Neutrophil (primary cell): ENCODE data around the gene TUBG1.

Experiments used
- H3K27ac ChIP-seq: fragments of 200-600 bp; sonication (generic); 2 replicates; pipeline ENCODE4 v1.5.1; 2016; ENCODE audit warnings: mild to moderate bottlenecking, moderate library complexity
- H3K27me3 ChIP-seq: fragments of 200-600 bp; sonication (generic); 2 replicates; pipeline ENCODE4 v1.6.0; 2016; ENCODE audit warnings: mild to moderate bottlenecking
- H3K36me3 ChIP-seq: fragments of 200-600 bp; sonication (generic); 2 replicates; pipeline ENCODE4 v1.5.1; 2017
- H3K4me1 ChIP-seq, 2 experiments: fragments of 200-600 bp in 1 of 2; sonication (generic) in 1 of 2; 1 replicate in 1 of 2; 2 replicates in 1 of 2; pipeline versions ENCODE4 v1.5.1 to v1.6.1; 2013 to 2016; ENCODE audit warnings: low read depth in 1 of 2, low read length in 1 of 2, mild to moderate bottlenecking in 1 of 2, moderate library complexity in 1 of 2; ENCODE audit not compliant: control insufficient read depth in 1 of 2, insufficient read depth in 1 of 2
- H3K4me3 ChIP-seq, 2 experiments: fragments of 200-600 bp in 1 of 2; sonication (generic) in 1 of 2; 1 replicate in 1 of 2; 2 replicates in 1 of 2; pipeline ENCODE4 v1.5.1; 2013 to 2016; ENCODE audit warnings: low read depth in 1 of 2, low read length in 1 of 2, mild to moderate bottlenecking in 1 of 2, moderate library complexity in 1 of 2
- H3K9me3 ChIP-seq: fragments of 200-600 bp; sonication (generic); 2 replicates; pipeline ENCODE4 v1.5.1; 2016
- TF ChIP-seq, protein P1 (sequence below): fragments of 200-600 bp; sonication (generic); IDR thresholded peaks from 2 replicates; pipeline ENCODE4 v1.5.1; 2016; ENCODE audit warnings: antibody characterized with exemption

The TUBG1 gene

DNA sequence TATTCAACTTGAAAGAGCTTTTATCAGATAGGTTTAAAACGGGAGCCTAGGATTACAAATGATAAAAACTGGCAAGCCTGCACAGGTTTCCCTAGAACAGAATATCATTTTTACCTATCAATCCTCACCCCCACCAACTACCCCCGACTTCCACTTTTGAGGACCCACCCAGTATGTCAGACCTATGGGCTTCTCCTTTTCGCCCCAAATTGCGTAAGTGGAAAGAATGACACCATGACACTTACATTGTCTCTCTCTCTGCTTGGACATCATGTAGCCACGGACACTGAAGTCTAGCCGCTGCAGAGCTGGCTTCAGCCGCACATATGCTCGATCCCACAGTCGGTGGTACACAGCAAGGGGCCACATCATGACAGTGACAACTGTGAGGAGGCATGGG, 24.6 kb upstream of the TUBG1 start:
- peaks cover 89% of the 10 kb centered on the region for H3K36me3 ChIP-seq
- TF ChIP-seq, protein P1, sequence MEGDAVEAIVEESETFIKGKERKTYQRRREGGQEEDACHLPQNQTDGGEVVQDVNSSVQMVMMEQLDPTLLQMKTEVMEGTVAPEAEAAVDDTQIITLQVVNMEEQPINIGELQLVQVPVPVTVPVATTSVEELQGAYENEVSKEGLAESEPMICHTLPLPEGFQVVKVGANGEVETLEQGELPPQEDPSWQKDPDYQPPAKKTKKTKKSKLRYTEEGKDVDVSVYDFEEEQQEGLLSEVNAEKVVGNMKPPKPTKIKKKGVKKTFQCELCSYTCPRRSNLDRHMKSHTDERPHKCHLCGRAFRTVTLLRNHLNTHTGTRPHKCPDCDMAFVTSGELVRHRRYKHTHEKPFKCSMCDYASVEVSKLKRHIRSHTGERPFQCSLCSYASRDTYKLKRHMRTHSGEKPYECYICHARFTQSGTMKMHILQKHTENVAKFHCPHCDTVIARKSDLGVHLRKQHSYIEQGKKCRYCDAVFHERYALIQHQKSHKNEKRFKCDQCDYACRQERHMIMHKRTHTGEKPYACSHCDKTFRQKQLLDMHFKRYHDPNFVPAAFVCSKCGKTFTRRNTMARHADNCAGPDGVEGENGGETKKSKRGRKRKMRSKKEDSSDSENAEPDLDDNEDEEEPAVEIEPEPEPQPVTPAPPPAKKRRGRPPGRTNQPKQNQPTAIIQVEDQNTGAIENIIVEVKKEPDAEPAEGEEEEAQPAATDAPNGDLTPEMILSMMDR, result no peak
- H3K27ac ChIP-seq, result peak overlapping the region; percentile 82
- no peaks in the 10 kb centered on the region for H3K27me3 ChIP-seq
- no peaks in the 10 kb centered on the region for H3K9me3 ChIP-seq
- peak overlapping the region in 1 of 2 experiments; percentile 18 for H3K4me3 ChIP-seq
- peaks cover 13 to 25% of the 10 kb centered on the region in 2 experiments for H3K4me1 ChIP-seq

DNA sequence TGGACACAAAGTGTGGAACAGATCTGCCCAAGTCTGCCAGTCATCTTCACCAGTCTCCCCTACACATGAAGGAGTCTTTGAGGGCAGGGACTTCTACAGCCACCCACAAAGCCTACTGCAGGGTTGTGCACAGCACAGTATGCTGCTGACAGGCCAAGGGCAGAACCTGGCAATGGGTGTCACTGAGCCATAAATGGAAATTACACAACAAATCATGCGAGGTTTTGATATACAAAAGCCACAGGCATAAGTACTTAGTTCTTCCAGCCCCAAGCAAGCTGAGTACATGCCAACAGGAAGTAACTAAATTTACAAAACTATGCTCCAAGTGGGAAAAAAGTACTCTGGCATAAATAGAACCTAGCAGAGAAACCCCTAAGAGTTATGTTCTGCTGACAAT, 24.1 kb upstream of the TUBG1 start:
- Histone ChIP-seq H3K36me3 (peaks cover 89% of the 10 kb centered on the region), H3K27ac (peak overlapping the region; percentile 82), H3K4me3 (peak overlapping the region in 1 of 2 experiments; percentile 18), H3K27me3 (no peaks in the 10 kb centered on the region), H3K9me3 (no peaks in the 10 kb centered on the region), H3K4me1 (peaks cover 13 to 20% of the 10 kb centered on the region in 2 experiments)
- TF ChIP-seq, protein P1, result no peak

DNA sequence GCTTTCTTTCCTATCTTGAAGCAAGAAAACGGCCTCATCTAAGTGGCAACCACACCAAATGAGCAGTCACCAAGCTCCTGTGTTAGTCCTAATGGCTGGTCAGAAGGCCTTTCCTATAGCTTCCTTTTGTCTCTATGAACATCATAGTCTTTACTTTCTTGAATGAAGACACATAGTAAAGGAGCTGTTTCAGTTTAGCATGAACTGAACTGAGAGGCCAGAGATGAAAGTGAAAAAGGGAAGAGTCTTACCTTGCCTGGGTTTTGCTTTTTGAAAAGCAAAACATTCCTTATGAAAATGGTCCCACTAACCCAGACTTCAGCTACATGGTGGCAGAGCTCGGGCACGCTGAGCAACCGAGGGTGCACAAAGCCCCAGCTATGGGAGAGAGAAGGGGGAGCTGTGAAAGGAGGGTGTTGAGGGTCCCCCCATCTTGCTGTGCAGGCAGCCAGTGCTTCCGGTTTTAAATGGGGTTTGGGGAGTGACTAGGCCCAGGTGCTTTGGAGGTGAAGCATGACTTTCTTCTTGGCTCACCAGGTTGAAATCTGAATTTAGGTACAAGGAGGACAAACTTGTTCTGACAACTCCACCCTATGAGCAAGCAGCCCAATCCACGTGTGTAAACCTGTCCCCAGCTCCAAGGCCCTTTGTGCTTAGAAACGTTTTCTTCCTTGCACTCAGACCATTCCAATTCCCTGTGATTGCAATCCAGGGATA, 22.8 kb upstream of the TUBG1 start:
- Histone ChIP-seq H3K36me3 (peaks cover 92% of the 10 kb centered on the region), H3K27ac (peak overlapping the region; percentile 13), H3K4me3 (no peak overlapping the region), H3K27me3 (no peaks in the 10 kb centered on the region), H3K4me1 (peaks cover 13 to 19% of the 10 kb centered on the region in 2 experiments), H3K9me3 (no peaks in the 10 kb centered on the region)
- TF ChIP-seq, protein P1, result no peak

DNA sequence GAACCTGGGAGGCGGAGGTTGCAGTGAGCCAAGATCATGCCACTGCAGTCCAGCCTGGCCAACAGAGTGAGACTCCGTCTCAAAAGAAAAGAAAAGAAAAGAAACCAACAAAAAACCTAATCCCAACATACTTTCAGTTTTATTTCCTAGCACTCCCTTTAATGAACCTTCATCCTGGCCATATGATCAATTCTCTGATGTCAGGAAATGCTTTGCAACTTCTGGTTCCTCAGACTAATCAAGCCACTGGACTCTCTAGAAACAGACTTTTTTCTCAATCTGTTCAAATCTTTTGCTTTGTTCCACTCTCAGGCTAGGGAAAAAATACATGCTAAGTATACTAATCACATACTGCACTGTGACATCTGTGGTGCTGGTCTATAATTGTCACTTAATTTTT, 18.6 kb upstream of the TUBG1 start:
- Histone ChIP-seq H3K36me3 (peaks cover 64% of the 10 kb centered on the region), H3K27ac (no peak overlapping the region)
- TF ChIP-seq, protein P1, result no peak

GRCh38 chr17:42591411-42591810, 18.1 kb upstream of the TUBG1 start:
- Histone ChIP-seq H3K27ac (no peak overlapping the region), H3K36me3 (peaks cover 58% of the 10 kb centered on the region), H3K4me3 (no peak overlapping the region), H3K27me3 (no peaks in the 10 kb centered on the region), H3K4me1 (no peaks in the 10 kb centered on the region), H3K9me3 (no peaks in the 10 kb centered on the region)
- TF ChIP-seq, protein P1, result no peak

More for the DNA sequence above, 18.6 kb upstream of the TUBG1 start:
- Histone ChIP-seq H3K4me1 (peaks cover 0 to 2% of the 10 kb centered on the region in 2 experiments), H3K27me3 (no peaks in the 10 kb centered on the region), H3K4me3 (no peak overlapping the region), H3K9me3 (no peaks in the 10 kb centered on the region)
